GM12873 (cell line): ENCODE data around the gene GSTO1.

Experiments
- TF ChIP-seq, protein P1 (sequence below): IDR thresholded peaks from 2 replicates; pipeline ENCODE4 v1.5.1; 2012; ENCODE audit warnings: low read depth, mild to moderate bottlenecking, moderate library complexity, low read length, control low read depth; ENCODE audit not compliant: insufficient read depth; ENCODE audit errors: missing control alignments

Gene GSTO1

DNA sequence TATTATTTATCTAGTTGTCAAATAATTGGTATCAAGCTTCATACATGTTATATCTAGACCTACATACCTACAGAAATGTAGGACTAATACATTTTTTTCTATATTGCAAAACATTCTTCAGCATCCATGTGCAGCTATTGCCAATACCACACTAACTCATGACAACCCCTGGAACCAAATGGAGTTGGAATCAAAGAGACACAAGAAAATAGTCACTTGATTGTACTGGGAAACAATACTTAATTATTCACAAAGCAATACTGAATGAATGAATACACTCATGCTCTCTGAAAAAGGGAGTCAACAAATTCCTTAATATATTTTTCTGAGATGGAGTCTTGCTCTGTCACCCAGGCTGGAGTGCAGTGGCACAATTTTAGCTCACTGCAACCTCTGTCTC, 12.1 kb upstream of the GSTO1 start:
- TF ChIP-seq, protein P1, sequence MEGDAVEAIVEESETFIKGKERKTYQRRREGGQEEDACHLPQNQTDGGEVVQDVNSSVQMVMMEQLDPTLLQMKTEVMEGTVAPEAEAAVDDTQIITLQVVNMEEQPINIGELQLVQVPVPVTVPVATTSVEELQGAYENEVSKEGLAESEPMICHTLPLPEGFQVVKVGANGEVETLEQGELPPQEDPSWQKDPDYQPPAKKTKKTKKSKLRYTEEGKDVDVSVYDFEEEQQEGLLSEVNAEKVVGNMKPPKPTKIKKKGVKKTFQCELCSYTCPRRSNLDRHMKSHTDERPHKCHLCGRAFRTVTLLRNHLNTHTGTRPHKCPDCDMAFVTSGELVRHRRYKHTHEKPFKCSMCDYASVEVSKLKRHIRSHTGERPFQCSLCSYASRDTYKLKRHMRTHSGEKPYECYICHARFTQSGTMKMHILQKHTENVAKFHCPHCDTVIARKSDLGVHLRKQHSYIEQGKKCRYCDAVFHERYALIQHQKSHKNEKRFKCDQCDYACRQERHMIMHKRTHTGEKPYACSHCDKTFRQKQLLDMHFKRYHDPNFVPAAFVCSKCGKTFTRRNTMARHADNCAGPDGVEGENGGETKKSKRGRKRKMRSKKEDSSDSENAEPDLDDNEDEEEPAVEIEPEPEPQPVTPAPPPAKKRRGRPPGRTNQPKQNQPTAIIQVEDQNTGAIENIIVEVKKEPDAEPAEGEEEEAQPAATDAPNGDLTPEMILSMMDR: no peak

DNA sequence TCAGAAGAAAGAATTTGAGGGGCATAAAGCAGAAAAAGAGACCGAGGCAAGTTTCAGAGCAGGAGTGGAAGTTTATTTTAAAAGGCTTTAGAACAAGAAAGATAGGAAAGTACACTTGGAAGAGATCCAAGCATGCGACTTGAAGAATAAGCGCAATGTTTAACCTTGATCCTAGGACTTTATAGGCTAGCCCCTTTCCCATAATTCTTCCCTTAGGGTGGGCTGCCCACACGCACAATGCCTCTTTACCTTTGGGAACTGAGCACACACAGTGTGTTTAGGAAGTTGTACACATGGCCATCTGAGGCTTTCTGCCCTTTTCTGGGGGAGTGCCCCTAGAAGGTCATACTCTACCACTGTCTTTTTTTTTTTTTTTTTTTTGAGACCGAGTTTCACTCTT, 11.2 kb upstream of the GSTO1 start:
- TF ChIP-seq, protein P1: no peak

DNA sequence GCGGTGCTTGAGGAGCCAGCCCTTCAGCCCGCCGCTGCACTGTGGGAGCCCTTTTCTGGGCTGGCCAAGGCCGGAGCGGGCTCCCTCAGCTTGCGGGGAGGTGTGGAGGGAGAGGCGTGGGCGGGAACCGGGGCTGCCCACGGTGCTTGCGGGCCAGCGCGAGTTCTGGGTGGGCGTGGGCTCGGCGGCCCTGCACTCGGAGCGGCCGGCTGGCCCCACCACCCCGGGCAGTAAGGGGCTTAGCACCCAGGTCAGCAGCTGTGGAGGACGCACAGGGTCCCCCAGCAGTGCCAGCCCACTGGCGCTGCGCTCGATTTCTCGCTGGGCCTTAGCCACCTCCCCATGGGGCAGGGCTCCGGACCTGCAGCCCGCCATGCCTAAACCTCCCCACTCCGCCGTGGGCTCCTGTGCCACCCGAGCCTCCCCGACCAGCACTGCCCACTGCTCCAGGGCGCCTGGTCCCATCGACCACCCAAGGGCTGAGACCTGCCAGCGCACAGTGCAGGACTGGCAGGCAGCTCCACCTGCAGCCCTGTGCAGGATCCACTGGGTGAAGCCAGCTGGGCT, 9.5 kb upstream of the GSTO1 start:
- TF ChIP-seq, protein P1: no peak

DNA sequence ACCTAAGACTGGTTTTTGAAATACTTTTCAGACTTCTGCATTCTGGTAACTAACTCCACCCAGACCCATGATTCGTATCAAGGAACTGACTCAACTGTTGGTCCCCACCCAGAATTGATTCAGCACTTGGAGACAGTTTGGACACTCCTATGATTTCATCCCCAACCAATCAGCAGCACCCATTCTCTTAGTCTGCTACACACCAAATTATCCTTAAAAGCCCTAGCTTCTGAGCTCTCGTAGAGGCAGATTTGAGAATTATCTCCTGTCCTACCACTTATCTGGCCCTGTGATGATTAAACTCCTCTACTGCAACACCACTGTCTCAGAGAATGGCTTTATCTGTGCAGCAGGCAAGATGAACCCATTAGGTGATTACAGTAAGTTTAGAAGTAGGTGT, 7.7 kb upstream of the GSTO1 start:
- TF ChIP-seq, protein P1: no peak

DNA sequence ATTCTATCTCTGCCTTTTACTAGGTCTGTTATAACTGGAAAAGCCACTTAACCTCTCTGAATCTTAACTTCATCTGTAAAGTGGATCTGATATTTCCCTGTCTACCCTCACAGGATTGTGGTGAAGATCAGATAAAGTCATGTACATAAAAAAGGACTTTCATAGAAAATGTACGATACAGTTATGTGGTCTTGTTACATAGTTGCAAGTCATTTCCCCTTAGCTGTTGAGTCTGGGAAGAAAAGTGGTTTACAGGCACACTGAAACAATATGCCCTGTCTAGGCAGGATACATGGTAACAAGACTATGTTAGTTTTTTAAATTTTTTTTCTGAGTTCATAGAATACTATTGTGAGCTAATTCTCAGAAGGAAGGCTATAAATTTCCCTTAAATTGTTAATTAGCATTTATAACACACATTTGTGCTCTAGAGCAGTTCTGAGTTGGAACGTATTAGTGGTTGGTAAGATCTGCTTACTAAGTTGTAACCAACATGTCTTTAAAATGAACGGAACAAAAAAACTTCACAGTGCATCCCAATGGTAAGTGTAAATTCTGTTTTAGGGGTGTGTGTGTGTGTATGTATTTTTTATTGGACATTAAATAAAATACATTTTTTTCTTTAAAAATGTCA, 7.1 kb upstream of the GSTO1 start:
- TF ChIP-seq, protein P1: no peak

DNA sequence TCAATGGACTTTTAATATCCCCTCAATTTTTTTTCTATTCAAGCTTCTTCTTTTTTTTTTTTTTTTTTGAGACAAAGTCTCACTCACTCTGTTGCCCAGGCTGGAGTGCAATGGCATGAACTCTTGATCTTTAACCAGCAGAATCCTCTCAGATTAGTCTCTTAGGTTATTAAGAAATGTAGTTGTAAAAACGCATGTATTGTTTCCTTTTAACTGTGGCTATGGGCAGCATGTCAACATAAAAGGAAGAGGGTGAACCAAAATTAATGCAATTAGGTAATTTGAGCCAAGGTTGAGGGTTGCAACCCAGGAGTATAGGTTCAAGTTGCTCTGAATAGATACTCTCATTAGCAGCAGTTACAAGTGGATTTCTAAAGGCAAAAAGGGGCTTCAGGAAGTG, 4.3 kb upstream of the GSTO1 start:
- TF ChIP-seq, protein P1: no peak

DNA sequence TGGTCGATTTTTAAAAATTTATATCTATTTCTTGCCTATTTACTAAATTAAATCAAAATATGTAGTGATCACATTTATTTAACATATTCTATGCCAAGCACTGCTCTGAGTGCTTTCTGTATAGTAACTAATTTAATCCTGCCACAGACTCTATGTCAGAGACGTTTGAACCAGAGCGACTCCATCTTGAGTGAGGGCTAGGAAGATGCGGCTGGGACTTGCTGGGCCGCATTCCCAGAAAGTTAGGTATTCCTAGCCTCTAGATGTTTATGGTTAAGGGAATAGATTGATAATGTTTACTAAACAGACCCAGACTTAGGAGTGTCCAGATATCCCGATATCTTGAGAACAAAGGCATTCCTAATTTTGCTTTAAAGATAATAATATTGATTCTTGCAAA, 3.2 kb upstream of the GSTO1 start:
- TF ChIP-seq, protein P1: no peak

DNA sequence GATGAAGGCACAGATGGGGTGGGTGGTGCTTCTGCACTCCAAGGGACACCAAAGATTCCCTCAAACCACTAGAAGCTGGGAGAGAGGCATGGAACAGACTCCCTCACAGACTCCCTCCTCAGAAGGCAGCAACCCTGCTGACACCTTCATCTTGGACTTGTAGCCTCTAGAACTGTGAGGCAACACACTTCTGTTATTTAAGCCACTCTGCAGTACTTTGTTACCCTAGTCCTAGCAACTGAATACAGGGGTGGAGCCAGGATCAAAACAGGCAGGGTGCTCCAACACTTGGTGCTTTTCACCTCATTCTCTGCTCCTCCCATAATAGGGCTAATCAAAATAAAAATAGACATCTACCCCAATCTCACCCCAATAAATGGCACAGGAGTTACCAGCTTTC, 2.3 kb upstream of the GSTO1 start:
- TF ChIP-seq, protein P1: no peak
